Activated T-cell treated with anti-CD3 and anti-CD28 coated beads, Interleukin-2, amount 50 U/mL, for 72 hours (primary cell): ENCODE data around the gene NTRK3. TPM values are rescaled to one million over a fixed set of nuclear protein-coding genes. Genes with fewer than 3 reads are reported as not detected.
A peak's percentile ranks its signal among the peaks of the same experiment; 100 is the strongest.

ENCODE experiments used
- ATAC-seq, 2 donors: fragments of 150-1000 bp; cut with Tn5 transposase; replicated peaks in 1 of 2; 2 replicates each; pipeline ENCODE4 v1.10.0; 2021; ENCODE audit warnings: moderate library complexity in 2 of 2, mild to moderate bottlenecking in 1 of 2
- DNase-seq, 2 donors: peaks; one replicate each; pipeline ENCODE4 v3.0.0; 2021 to 2022; ENCODE audit warnings: mixed read lengths in 1 of 2
- H3K27ac Mint-ChIP-seq: one replicate; pipeline ENCODE4 v1.8.0; 2022; ENCODE audit warnings: mild to moderate bottlenecking, moderate library complexity, mixed read lengths
- H3K27me3 Mint-ChIP-seq: one replicate; pipeline ENCODE4 v1.8.0; 2022; ENCODE audit warnings: low read depth, mixed read lengths
- H3K36me3 Mint-ChIP-seq, 2 donors: one replicate each; pipeline ENCODE4 v1.8.0; 2022; ENCODE audit warnings: mixed read lengths in 2 of 2, mild to moderate bottlenecking in 1 of 2; ENCODE audit not compliant: insufficient read depth in 2 of 2
- H3K4me1 Mint-ChIP-seq: one replicate; pipeline ENCODE4 v1.8.0; 2022; ENCODE audit warnings: low read depth, mixed read lengths
- H3K4me3 Mint-ChIP-seq, 2 donors: one replicate each; pipeline ENCODE4 v1.8.0; 2022; ENCODE audit warnings: mild to moderate bottlenecking in 2 of 2, mixed read lengths in 2 of 2, moderate library complexity in 2 of 2
- H3K9me3 Mint-ChIP-seq, 2 donors: one replicate each; pipeline ENCODE4 v1.8.0; 2022; ENCODE audit warnings: mixed read lengths in 2 of 2
- total RNA-seq, 2 donors: library from RNA; stranded (reverse); gene quantifications; one replicate each; pipeline ENCODE4 v1.2.3, GENCODE V29; 2022

NTRK3 gene
- total RNA-seq, 2 donors from 2014 or later: 4.2 to 8.9 TPM

DNA sequence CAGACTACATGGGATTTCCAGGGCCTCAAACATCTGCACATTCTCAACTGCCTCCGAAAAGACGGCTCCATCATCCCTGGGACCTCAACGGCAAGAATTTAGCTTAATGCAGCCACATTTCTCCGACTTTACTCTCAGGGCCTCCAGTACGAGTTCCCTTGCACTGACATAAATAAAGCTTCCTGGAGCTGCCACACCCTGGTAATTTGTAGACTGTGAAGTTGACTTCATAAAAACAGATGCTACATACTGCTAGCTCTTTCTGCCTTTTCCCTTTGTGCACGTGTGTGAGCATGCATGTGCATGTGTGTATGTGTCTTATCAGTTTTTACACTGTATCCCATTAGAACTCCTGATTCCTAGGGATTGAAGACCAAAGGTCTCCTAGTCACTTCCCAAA, 122.7 kb downstream of the NTRK3 start:
- H3K36me3 Mint-ChIP-seq: no peaks in the 10 kb centered on the region
- H3K27ac Mint-ChIP-seq: no peak overlapping the region
- peaks cover 5% of the 10 kb centered on the region for H3K27me3 Mint-ChIP-seq
- no peak overlapping the region for H3K4me3 Mint-ChIP-seq
- DNase-seq: no peak
- peaks cover 0 to 2% of the 10 kb centered on the region in 2 donors for H3K9me3 Mint-ChIP-seq
- peaks cover 7% of the 10 kb centered on the region for H3K4me1 Mint-ChIP-seq
- ATAC-seq: no peak

DNA sequence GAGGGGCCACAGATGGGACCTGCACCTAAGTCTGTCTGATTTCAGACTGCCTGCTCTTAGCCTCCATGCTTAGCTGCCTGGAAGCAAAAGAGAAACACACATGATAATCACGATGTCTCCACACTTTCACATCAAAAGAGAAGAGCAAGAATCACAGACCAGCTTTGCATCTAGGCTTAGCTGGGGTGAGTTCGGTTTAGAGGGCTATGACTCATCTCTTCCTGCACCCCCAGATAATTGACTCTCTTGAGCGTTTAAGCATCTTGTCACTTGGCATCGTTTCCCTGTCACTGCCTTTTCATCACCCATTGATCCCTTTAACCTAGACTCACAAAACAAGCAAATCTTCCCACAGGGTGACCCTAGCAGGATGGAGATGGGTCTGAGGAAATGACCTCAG, 124.0 kb downstream of the NTRK3 start:
- peak in 1 of 2 donors; percentile 55 for ATAC-seq
- Mint-ChIP-seq H3K27ac (no peak overlapping the region), H3K9me3 (no peaks in the 10 kb centered on the region)

DNA sequence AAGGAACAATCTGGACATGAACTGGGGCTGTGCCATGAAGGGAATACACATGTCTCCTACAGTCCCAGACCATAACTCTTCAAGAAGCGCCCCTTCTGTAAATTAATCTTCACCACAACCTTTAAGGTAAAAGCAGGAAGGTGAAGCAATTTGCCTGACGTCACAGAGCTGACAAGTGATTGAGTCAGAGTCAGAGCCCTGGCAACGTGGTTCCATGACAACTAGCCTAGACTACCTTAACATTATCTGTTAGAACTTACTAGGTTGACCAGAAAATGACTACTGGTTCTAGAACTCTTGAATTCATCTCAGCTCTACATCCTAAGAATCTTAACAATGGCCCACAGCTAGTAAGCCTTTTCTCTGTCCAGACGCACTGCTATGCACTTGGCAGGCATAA, 124.6 kb downstream of the NTRK3 start:
- peaks cover 5% of the 10 kb centered on the region for H3K27me3 Mint-ChIP-seq
- no peak overlapping the region for H3K27ac Mint-ChIP-seq
- no peaks in the 10 kb centered on the region for H3K9me3 Mint-ChIP-seq
- no peak overlapping the region for H3K4me3 Mint-ChIP-seq
- H3K36me3 Mint-ChIP-seq: no peaks in the 10 kb centered on the region
- H3K4me1 Mint-ChIP-seq: peaks cover 7% of the 10 kb centered on the region
- peak; percentile 52 to 74 for ATAC-seq
- DNase-seq: peak; percentile 4 to 8

More for the DNA sequence above, 124.0 kb downstream of the NTRK3 start:
- Mint-ChIP-seq H3K27me3 (peaks cover 5% of the 10 kb centered on the region), H3K36me3 (no peaks in the 10 kb centered on the region), H3K4me1 (peaks cover 7% of the 10 kb centered on the region), H3K4me3 (no peak overlapping the region)
- DNase-seq: no peak

DNA sequence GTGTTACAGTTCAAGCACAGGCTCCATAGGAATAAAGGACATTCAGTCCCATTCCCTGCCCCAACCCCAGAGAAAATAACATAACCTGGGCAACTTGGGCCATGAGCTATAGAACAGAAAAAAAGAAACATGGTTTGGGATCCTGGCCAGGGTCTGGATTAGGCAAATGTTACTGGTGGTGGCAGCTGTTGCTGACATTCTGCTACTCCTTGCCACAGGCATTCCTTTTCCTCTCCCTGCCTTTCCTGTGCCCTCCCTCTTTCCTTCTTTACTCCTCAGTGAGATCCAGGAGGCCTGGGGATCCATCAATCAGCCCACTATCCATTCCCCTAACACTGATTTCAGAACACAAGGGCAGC, 129.1 kb downstream of the NTRK3 start:
- Mint-ChIP-seq H3K36me3 (no peaks in the 10 kb centered on the region), H3K9me3 (peaks cover 0 to 2% of the 10 kb centered on the region in 2 donors), H3K27me3 (peaks cover 6% of the 10 kb centered on the region), H3K4me1 (peaks cover 3% of the 10 kb centered on the region), H3K4me3 (no peak overlapping the region), H3K27ac (no peak overlapping the region)
- no peak for DNase-seq
- no peak for ATAC-seq

DNA sequence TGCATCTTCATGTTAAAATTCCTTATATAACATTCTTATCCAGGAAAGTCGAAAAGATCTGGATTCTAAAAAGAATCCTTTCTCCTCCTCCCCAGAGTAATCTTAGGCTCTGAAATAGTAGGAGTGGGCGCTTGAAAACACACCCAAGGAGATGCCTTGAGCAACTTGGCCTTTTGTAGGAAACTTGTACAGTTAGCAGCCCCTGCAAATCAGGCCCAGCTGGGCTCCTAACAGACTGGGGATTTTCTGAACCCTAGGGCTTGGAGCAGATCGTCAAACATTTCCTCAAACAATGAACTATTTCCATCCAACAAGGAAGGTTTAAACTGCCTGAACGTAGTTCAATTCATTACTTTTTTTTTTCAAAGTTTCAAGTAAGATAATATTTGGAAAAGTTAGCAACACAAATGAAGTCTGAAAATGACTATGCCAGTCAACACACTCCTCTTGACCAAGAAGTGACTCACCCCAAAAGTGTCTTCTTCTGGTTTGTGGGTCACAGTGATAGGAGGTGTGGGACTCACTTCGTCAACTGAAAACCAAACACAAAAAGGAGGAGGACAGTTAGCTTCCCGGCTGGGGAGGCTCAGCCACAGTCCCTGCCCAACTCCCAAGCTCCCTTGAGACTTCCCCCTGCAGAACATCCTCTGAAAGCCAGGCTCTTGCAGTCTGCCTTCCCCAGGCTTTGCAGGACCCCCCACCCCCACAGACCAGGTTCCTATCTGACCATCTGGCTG, 129.7 kb downstream of the NTRK3 start:
- Mint-ChIP-seq H3K27ac (no peak overlapping the region), H3K36me3 (no peaks in the 10 kb centered on the region), H3K27me3 (peaks cover 6% of the 10 kb centered on the region), H3K4me3 (no peak overlapping the region), H3K4me1 (no peaks in the 10 kb centered on the region), H3K9me3 (peaks cover 0 to 2% of the 10 kb centered on the region in 2 donors)
- ATAC-seq: peak; percentile 88 to 93
- DNase-seq: peak; percentile 1 to 11

DNA sequence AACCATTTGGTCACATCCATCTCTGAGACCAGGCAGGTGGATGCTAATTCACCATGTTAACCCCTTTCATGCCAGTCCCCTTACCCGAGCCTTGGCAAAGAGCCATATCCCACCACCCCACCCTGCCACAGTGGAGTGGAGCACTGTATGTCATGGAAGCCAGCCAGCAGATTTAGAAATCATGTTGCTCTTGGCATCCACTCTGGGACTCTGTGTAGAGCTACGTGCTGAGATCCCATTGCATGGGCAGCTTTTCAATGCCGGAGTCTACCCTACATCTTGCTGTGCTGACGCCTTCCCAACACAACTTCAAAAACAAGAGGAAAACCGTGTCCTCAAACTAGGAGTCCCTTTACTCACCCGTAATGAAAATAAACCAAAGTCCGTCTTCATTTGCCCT, 131.0 kb downstream of the NTRK3 start:
- no peak overlapping the region for H3K27ac Mint-ChIP-seq
- no peak for ATAC-seq
- no peaks in the 10 kb centered on the region for H3K36me3 Mint-ChIP-seq
- H3K4me3 Mint-ChIP-seq: no peak overlapping the region
- H3K9me3 Mint-ChIP-seq: peaks cover 0 to 2% of the 10 kb centered on the region in 2 donors
- H3K27me3 Mint-ChIP-seq: peaks cover 6% of the 10 kb centered on the region
- DNase-seq: no peak
- no peaks in the 10 kb centered on the region for H3K4me1 Mint-ChIP-seq

DNA sequence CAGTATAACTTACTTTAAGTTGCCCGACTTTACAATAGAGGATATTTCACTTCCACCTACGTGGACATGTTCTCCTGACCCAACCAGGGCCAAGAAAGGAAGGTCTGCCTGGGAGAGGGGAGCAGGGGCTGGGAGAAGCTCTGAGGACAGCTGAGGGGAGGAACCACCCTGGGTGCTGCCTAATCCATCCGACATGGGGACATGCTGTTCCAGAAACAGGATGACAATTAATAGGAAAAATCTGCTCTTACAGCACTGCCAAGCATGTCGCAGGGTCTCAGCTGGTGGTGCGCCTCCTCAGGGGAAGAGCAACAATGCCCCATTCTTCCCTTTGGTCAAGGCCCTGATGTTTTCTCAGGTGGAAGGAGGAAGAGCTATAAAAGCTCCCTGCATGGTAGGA, 132.3 kb downstream of the NTRK3 start:
- H3K9me3 Mint-ChIP-seq: peaks cover 0 to 2% of the 10 kb centered on the region in 2 donors
- no peak for DNase-seq
- no peak overlapping the region for H3K4me3 Mint-ChIP-seq
- H3K4me1 Mint-ChIP-seq: no peaks in the 10 kb centered on the region
- peaks cover 6% of the 10 kb centered on the region for H3K27me3 Mint-ChIP-seq
- no peak overlapping the region for H3K27ac Mint-ChIP-seq
- no peak for ATAC-seq
- no peaks in the 10 kb centered on the region for H3K36me3 Mint-ChIP-seq

DNA sequence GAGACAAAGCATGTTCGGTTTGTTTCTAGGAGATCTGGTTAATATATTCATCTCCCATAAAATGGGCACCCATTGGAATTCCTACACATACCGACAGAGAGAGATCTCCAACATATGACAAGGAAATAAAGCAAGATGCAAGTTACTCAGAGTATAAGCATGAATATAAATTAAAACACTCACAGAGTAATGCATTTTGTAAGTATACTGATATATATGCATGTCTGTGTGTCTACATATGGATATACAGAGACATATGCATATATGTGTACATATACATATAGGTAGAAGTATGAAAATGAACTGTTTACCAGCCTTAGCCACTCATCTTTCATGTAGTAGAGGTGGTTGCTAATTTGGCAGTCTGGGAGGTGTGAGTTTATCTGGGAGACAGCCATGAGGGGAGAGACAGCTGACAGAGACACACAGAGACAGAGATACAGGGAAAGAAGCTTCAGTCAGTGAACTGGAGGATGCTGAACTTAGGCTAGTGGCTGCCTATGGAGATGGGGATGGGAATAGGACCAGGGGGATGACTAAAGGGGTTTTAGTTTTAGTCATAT, 134.5 kb downstream of the NTRK3 start:
- Mint-ChIP-seq H3K27me3 (peaks cover 6% of the 10 kb centered on the region), H3K4me3 (no peak overlapping the region), H3K4me1 (no peaks in the 10 kb centered on the region), H3K36me3 (no peaks in the 10 kb centered on the region), H3K27ac (no peak overlapping the region), H3K9me3 (peaks cover 0 to 2% of the 10 kb centered on the region in 2 donors)
- no peak for DNase-seq
- no peak for ATAC-seq

DNA sequence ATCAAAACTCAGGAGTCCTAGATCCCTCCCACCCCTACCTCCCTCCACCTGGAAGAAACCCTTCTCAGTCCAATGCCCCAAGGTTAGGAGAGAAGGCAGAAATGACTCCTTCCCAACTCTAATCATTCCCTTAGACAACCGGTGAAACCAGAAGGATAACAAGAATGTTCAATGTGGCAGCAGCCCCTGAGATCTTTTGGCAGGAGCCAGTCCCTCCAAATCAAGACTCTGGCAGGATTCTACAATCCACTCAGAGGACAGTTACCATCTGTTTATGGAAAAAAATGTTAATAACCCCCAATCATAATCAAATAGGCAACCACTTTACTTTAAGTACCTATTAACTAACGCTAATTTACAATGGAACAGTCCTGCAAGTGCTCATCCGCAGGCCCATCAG, 136.5 kb downstream of the NTRK3 start:
- Mint-ChIP-seq H3K36me3 (no peaks in the 10 kb centered on the region), H3K4me3 (no peak overlapping the region), H3K27ac (no peak overlapping the region), H3K4me1 (no peaks in the 10 kb centered on the region), H3K9me3 (peaks cover 0 to under 1% of the 10 kb centered on the region in 2 donors), H3K27me3 (peaks cover 4% of the 10 kb centered on the region)
- ATAC-seq (no peak), DNase-seq (no peak)

DNA sequence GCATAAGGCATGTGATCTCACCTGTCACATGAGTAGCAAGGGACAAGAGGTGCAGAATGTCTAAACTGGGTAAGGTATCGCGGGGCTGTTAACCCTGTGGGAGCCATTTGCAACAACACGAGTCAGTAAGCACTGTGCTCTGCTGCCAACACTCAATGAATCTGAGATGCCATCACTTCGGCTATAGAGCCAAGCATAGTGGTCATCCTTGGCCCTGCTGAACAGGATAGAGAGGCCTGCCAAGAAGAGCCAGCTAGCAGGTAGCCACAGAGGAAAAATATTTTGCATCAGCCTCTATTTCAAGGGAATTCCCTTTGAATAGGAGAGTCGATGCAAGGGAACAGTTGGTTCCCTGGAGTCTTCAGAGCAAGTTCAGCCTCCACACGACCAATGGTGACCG, 137.8 kb downstream of the NTRK3 start:
- no peak overlapping the region for H3K27ac Mint-ChIP-seq
- no peaks in the 10 kb centered on the region for H3K4me1 Mint-ChIP-seq
- no peaks in the 10 kb centered on the region for H3K36me3 Mint-ChIP-seq
- H3K9me3 Mint-ChIP-seq: no peaks in the 10 kb centered on the region
- no peaks in the 10 kb centered on the region for H3K27me3 Mint-ChIP-seq
- DNase-seq: no peak
- no peak overlapping the region for H3K4me3 Mint-ChIP-seq
- no peak for ATAC-seq

DNA sequence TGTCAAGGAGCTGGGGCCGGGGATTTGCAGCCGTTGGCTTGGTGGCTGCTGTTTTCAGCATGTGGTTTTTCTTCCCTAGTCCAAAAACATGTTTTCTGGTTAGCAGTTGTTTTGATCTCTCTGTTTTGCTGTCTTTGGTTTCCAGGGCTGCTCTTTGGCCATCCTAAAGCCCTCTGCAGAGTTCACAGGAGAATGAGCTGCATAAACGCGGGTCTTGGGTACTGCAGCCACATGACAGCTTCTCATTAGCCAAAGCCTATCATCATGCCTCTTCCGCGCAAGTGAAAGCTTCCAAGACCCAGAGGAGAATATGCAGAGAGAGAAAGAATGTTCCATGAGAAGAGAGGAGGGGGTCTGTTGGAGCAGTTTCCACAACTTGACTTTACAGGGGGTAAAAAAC, 138.5 kb downstream of the NTRK3 start:
- DNase-seq (no peak), ATAC-seq (no peak)
- H3K36me3 Mint-ChIP-seq: no peaks in the 10 kb centered on the region
- no peaks in the 10 kb centered on the region for H3K9me3 Mint-ChIP-seq
- H3K4me3 Mint-ChIP-seq: no peak overlapping the region
- no peaks in the 10 kb centered on the region for H3K4me1 Mint-ChIP-seq
- H3K27ac Mint-ChIP-seq: no peak overlapping the region
- H3K27me3 Mint-ChIP-seq: no peaks in the 10 kb centered on the region

DNA sequence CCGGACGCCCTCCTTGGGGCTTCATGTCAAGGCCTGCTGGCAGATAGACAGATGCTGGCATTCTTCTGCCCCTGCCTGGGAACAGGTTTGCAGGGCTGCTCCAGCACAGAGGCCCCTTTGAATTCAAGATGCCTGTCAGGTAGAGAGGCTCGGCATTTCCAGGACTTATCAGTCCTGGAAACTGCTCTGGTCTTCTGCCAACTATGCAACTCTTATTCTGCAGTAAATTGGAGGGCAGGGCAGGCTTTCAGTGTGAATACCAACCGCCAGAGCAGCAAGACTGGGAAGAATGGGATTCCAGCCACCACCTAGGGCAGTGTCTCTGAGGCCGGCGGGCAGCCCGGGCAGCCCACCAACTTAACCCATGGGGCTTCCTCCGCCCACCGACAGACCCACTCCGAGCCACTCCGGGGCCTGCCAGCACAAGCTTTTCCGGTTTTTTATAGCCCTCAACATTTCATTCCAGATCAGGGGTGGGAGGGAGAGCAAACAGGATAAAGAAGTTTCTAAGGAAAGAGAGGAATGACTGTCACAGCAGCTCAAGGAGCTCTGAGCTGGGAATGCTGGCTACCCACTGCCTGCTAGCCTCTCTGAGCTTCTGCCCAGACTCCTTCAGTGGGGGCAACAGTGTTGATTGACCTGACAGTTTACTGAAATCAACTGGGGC, 140.9 kb downstream of the NTRK3 start:
- ATAC-seq: no peak
- Mint-ChIP-seq H3K4me3 (no peak overlapping the region), H3K4me1 (no peaks in the 10 kb centered on the region), H3K36me3 (no peaks in the 10 kb centered on the region), H3K27me3 (no peaks in the 10 kb centered on the region), H3K9me3 (no peaks in the 10 kb centered on the region), H3K27ac (no peak overlapping the region)
- no peak for DNase-seq

DNA sequence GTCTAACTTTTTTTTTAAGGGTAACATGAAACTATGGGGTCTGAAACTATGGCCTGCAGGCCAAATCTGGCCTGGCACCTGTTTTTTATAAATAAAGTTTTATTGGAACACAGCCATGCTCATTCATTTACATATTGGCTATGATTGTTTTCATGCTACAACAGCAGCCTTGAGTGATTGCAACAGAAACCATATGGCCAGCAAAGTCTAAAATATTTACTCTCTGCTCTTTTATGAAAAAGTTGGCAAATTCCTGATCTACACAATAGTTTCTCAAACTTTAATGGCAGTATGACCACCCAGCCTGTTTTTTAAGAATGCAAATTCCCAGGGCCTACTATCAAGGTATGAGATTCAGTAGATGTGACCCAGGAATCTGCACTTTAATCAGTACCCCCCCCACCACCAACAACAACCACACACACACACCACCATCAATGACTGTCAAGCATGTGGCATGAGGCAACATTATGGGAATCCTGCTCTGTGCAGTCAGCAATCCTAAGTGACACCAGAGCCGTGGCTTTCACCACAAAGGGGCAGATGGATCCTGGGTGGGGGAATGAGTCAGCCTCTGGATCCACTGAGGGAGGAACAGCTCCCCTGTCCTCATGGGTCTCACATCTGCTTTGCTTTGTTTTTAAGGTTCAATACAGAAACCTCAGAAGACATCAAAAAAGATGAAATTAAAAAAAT, 142.8 kb downstream of the NTRK3 start:
- Mint-ChIP-seq H3K4me3 (no peak overlapping the region), H3K36me3 (no peaks in the 10 kb centered on the region), H3K9me3 (no peaks in the 10 kb centered on the region), H3K4me1 (no peaks in the 10 kb centered on the region), H3K27me3 (no peaks in the 10 kb centered on the region), H3K27ac (no peak overlapping the region)
- ATAC-seq (no peak), DNase-seq (no peak)
